ENCODE measurements around the gene ARHGEF38. TPM values are rescaled to one million over a fixed set of nuclear protein-coding genes. Genes with fewer than 3 reads are reported as not detected.
"Not testable (repeated sequence)": the region's sequence is repeated elsewhere in the genome, so short reads cannot be mapped to it uniquely, and the experiment has no call there.

The ARHGEF38 gene
- total RNA-seq, 1 experiment from 2014 or later = not detected

- no peak for DNase-seq
- Histone ChIP-seq H3K9ac (ENCODE audit: low read length) (no peak overlapping the region), H3K4me1 (ENCODE audit: low read length) (no peaks in the 10 kb centered on the region), H3K9me3 (ENCODE audit: low read length) (no peaks in the 10 kb centered on the region), H4K20me1 (ENCODE audit: insufficient read depth, low read depth, low read length) (no peaks in the 10 kb centered on the region), H3K36me3 (ENCODE audit: insufficient read depth, low read length) (no peaks in the 10 kb centered on the region), H3K9me2 (replicated peaks; ENCODE audit: insufficient read depth, low read length) (no peaks in the 10 kb centered on the region), H3K27ac (ENCODE audit: low read length) (no peak overlapping the region), H3K27me3 (ENCODE audit: low read length) (no peaks in the 10 kb centered on the region), H3K4me3 (ENCODE audit: low read length) (no peak overlapping the region), H3K4me2 (ENCODE audit: low read depth, low read length, poor library complexity, severe bottlenecking) (no peak overlapping the region), H2AFZ (ENCODE audit: low read length) (no peak overlapping the region), H3K79me2 (ENCODE audit: low read length) (no peaks in the 10 kb centered on the region)
Measured at GRCh38 chr4:105674011-105674410, 121.6 kb downstream of the ARHGEF38 start.

- H3K4me2 ChIP-seq (ENCODE audit: low read depth, low read length, poor library complexity, severe bottlenecking) = no peak overlapping the region
- H3K4me1 ChIP-seq (ENCODE audit: low read length) = no peaks in the 10 kb centered on the region
- H3K79me2 ChIP-seq (ENCODE audit: low read length) = no peaks in the 10 kb centered on the region
- no peak overlapping the region for H3K27ac ChIP-seq (ENCODE audit: low read length)
- H3K9me3 ChIP-seq (ENCODE audit: low read length) = no peaks in the 10 kb centered on the region
- H3K36me3 ChIP-seq (ENCODE audit: insufficient read depth, low read length) = peaks cover 8% of the 10 kb centered on the region
- H3K9me2 ChIP-seq (replicated peaks; ENCODE audit: insufficient read depth, low read length) = no peaks in the 10 kb centered on the region
- no peak overlapping the region for H3K9ac ChIP-seq (ENCODE audit: low read length)
- H3K4me3 ChIP-seq (ENCODE audit: low read length) = no peak overlapping the region
- H2AFZ ChIP-seq (ENCODE audit: low read length) = no peak overlapping the region
- no peaks in the 10 kb centered on the region for H4K20me1 ChIP-seq (ENCODE audit: insufficient read depth, low read depth, low read length)
- H3K27me3 ChIP-seq (ENCODE audit: low read length) = no peaks in the 10 kb centered on the region
- no peak for DNase-seq
Measured at GRCh38 chr4:105677709-105678108, 125.3 kb downstream of the ARHGEF38 start.

- Histone ChIP-seq H3K9me2 (replicated peaks; ENCODE audit: insufficient read depth, low read length) (no peaks in the 10 kb centered on the region), H3K36me3 (ENCODE audit: insufficient read depth, low read length) (peaks cover 19% of the 10 kb centered on the region), H3K4me1 (ENCODE audit: low read length) (no peaks in the 10 kb centered on the region), H3K9ac (ENCODE audit: low read length) (no peak overlapping the region), H2AFZ (ENCODE audit: low read length) (no peak overlapping the region), H3K27me3 (ENCODE audit: low read length) (no peaks in the 10 kb centered on the region), H4K20me1 (ENCODE audit: insufficient read depth, low read depth, low read length) (no peaks in the 10 kb centered on the region), H3K4me3 (ENCODE audit: low read length) (no peak overlapping the region), H3K4me2 (ENCODE audit: low read depth, low read length, poor library complexity, severe bottlenecking) (no peak overlapping the region), H3K9me3 (ENCODE audit: low read length) (no peaks in the 10 kb centered on the region), H3K27ac (ENCODE audit: low read length) (no peak overlapping the region), H3K79me2 (ENCODE audit: low read length) (no peaks in the 10 kb centered on the region)
- no peak for DNase-seq
Measured at GRCh38 chr4:105679186-105679585, 126.8 kb downstream of the ARHGEF38 start.

- H3K4me2 ChIP-seq (ENCODE audit: low read depth, low read length, poor library complexity, severe bottlenecking) = no peak overlapping the region
- no peaks in the 10 kb centered on the region for H3K9me2 ChIP-seq (replicated peaks; ENCODE audit: insufficient read depth, low read length)
- no peak overlapping the region for H3K4me3 ChIP-seq (ENCODE audit: low read length)
- no peaks in the 10 kb centered on the region for H3K79me2 ChIP-seq (ENCODE audit: low read length)
- no peak for DNase-seq
- no peaks in the 10 kb centered on the region for H3K27me3 ChIP-seq (ENCODE audit: low read length)
- H2AFZ ChIP-seq (ENCODE audit: low read length) = no peak overlapping the region
- H3K9me3 ChIP-seq (ENCODE audit: low read length) = no peaks in the 10 kb centered on the region
- H3K9ac ChIP-seq (ENCODE audit: low read length) = no peak overlapping the region
- no peak overlapping the region for H3K27ac ChIP-seq (ENCODE audit: low read length)
- H3K4me1 ChIP-seq (ENCODE audit: low read length) = no peaks in the 10 kb centered on the region
- H4K20me1 ChIP-seq (ENCODE audit: insufficient read depth, low read depth, low read length) = no peaks in the 10 kb centered on the region
- peaks cover 26% of the 10 kb centered on the region for H3K36me3 ChIP-seq (ENCODE audit: insufficient read depth, low read length)
Measured at GRCh38 chr4:105683038-105683437, 130.6 kb downstream of the ARHGEF38 start.

GRCh38 chr4:105686571-105686970, 134.2 kb downstream of the ARHGEF38 start:
- no peaks in the 10 kb centered on the region for H3K4me1 ChIP-seq (ENCODE audit: low read length)
- no peaks in the 10 kb centered on the region for H3K27me3 ChIP-seq (ENCODE audit: low read length)
- H3K9me3 ChIP-seq (ENCODE audit: low read length) = no peaks in the 10 kb centered on the region
- no peaks in the 10 kb centered on the region for H3K9me2 ChIP-seq (replicated peaks; ENCODE audit: insufficient read depth, low read length)
- no peak overlapping the region for H3K4me2 ChIP-seq (ENCODE audit: low read depth, low read length, poor library complexity, severe bottlenecking)
- H3K9ac ChIP-seq (ENCODE audit: low read length) = no peak overlapping the region
- DNase-seq = no peak
- no peak overlapping the region for H2AFZ ChIP-seq (ENCODE audit: low read length)
- peaks cover 47% of the 10 kb centered on the region for H3K36me3 ChIP-seq (ENCODE audit: insufficient read depth, low read length)
- no peaks in the 10 kb centered on the region for H4K20me1 ChIP-seq (ENCODE audit: insufficient read depth, low read depth, low read length)
- H3K79me2 ChIP-seq (ENCODE audit: low read length) = no peaks in the 10 kb centered on the region
- H3K27ac ChIP-seq (ENCODE audit: low read length) = no peak overlapping the region
- no peak overlapping the region for H3K4me3 ChIP-seq (ENCODE audit: low read length)

- not testable (repeated sequence) for H2AFZ ChIP-seq (ENCODE audit: low read length); H3K9me3 ChIP-seq (ENCODE audit: low read length); H3K27me3 ChIP-seq (ENCODE audit: low read length); H3K9me2 ChIP-seq (replicated peaks; ENCODE audit: insufficient read depth, low read length); DNase-seq; H3K4me2 ChIP-seq (ENCODE audit: low read depth, low read length, poor library complexity, severe bottlenecking); H3K9ac ChIP-seq (ENCODE audit: low read length); H4K20me1 ChIP-seq (ENCODE audit: insufficient read depth, low read depth, low read length); H3K4me3 ChIP-seq (ENCODE audit: low read length); H3K4me1 ChIP-seq (ENCODE audit: low read length); H3K27ac ChIP-seq (ENCODE audit: low read length)
- Histone ChIP-seq H3K36me3 (ENCODE audit: insufficient read depth, low read length) (peaks cover 54% of the 10 kb centered on the region; the same call in 1 of the 2 replicates), H3K79me2 (ENCODE audit: low read length) (peaks cover 38% of the 10 kb centered on the region)
Measured at GRCh38 chr4:105694812-105695211, 142.4 kb downstream of the ARHGEF38 start.

GRCh38 chr4:105695832-105696231, 143.4 kb downstream of the ARHGEF38 start:
- not testable (repeated sequence) for H4K20me1 ChIP-seq (ENCODE audit: insufficient read depth, low read depth, low read length); H3K4me3 ChIP-seq (ENCODE audit: low read length); DNase-seq; H3K9ac ChIP-seq (ENCODE audit: low read length); H3K27me3 ChIP-seq (ENCODE audit: low read length); H3K4me2 ChIP-seq (ENCODE audit: low read depth, low read length, poor library complexity, severe bottlenecking); H3K9me2 ChIP-seq (replicated peaks; ENCODE audit: insufficient read depth, low read length); H3K9me3 ChIP-seq (ENCODE audit: low read length); H3K4me1 ChIP-seq (ENCODE audit: low read length); H2AFZ ChIP-seq (ENCODE audit: low read length); H3K27ac ChIP-seq (ENCODE audit: low read length)
- H3K36me3 ChIP-seq (ENCODE audit: insufficient read depth, low read length) = peaks cover 44% of the 10 kb centered on the region; the same call in 1 of the 2 replicates
- H3K79me2 ChIP-seq (ENCODE audit: low read length) = peaks cover 47% of the 10 kb centered on the region

GRCh38 chr4:105698607-105699006, 146.2 kb downstream of the ARHGEF38 start:
- Histone ChIP-seq H3K9ac (ENCODE audit: low read length) (no peak overlapping the region), H3K9me2 (replicated peaks; ENCODE audit: insufficient read depth, low read length) (no peaks in the 10 kb centered on the region), H3K9me3 (ENCODE audit: low read length) (no peaks in the 10 kb centered on the region), H2AFZ (ENCODE audit: low read length) (no peak overlapping the region), H3K4me2 (ENCODE audit: low read depth, low read length, poor library complexity, severe bottlenecking) (no peak overlapping the region), H3K4me1 (ENCODE audit: low read length) (no peaks in the 10 kb centered on the region), H3K36me3 (ENCODE audit: insufficient read depth, low read length) (peaks cover 40% of the 10 kb centered on the region; the same call in 1 of the 2 replicates), H3K27ac (ENCODE audit: low read length) (no peak overlapping the region), H3K4me3 (ENCODE audit: low read length) (no peak overlapping the region), H3K79me2 (ENCODE audit: low read length) (peaks cover 69% of the 10 kb centered on the region), H3K27me3 (ENCODE audit: low read length) (no peaks in the 10 kb centered on the region), H4K20me1 (ENCODE audit: insufficient read depth, low read depth, low read length) (no peaks in the 10 kb centered on the region)
- DNase-seq = no peak

- Histone ChIP-seq H3K9ac (ENCODE audit: low read length) (peak overlapping the region; percentile 77), H3K9me2 (replicated peaks; ENCODE audit: insufficient read depth, low read length) (no peaks in the 10 kb centered on the region; the same call in 1 of the 2 replicates), H3K4me3 (ENCODE audit: low read length) (peak overlapping the region; percentile 93), H3K27ac (ENCODE audit: low read length) (peak overlapping the region; percentile 26; the same call in 1 of the 2 replicates), H3K79me2 (ENCODE audit: low read length) (peaks cover 98% of the 10 kb centered on the region), H3K36me3 (ENCODE audit: insufficient read depth, low read length) (peaks cover 19% of the 10 kb centered on the region; the same call in 1 of the 2 replicates), H2AFZ (ENCODE audit: low read length) (peak overlapping the region; percentile 76; the same call in 1 of the 2 replicates), H3K4me1 (ENCODE audit: low read length) (peaks cover 44% of the 10 kb centered on the region), H3K9me3 (ENCODE audit: low read length) (no peaks in the 10 kb centered on the region), H4K20me1 (ENCODE audit: insufficient read depth, low read depth, low read length) (no peaks in the 10 kb centered on the region; the same call in 1 of the 2 replicates), H3K4me2 (ENCODE audit: low read depth, low read length, poor library complexity, severe bottlenecking) (peak overlapping the region; percentile 95), H3K27me3 (ENCODE audit: low read length) (no peaks in the 10 kb centered on the region)
- DNase-seq = no peak
Measured at GRCh38 chr4:105707782-105708180, 155.4 kb downstream of the ARHGEF38 start.
